Measurements from ENCODE around the gene BTG2.

BTG2 gene

GRCh38 chr1:203276408-203276807, 28.9 kb upstream of the BTG2 start:
- TF ChIP-seq CTCF (conservative IDR thresholded peaks at IDR 0.05; ENCODE audit: low read depth): no peak
- no peak overlapping the region for H3K27ac ChIP-seq
- CTCF ChIA-PET: interaction anchor here (0.7 to 4.9 kb wide), 6 partner anchors 8 to 66 kb away, joined by 3 to 42 read pairs (median 4); no protein-coding TSS in a partner anchor
- DNase-seq (ENCODE audit: low spot score): no peak
- POLR2A ChIA-PET (ENCODE audit: low non-redundant PET): no interaction called here

- ChIA-PET POLR2A (ENCODE audit: low non-redundant PET) (no interaction called here), CTCF (interaction anchor here (0.7 to 4.9 kb wide), 7 partner anchors 9 to 1808 kb away, joined by 3 to 42 read pairs (median 4); no protein-coding TSS in a partner anchor)
- peak overlapping the region; percentile 9; the same call in 1 of the 2 replicates for H3K27ac ChIP-seq
- no peak for TF ChIP-seq CTCF (conservative IDR thresholded peaks at IDR 0.05; ENCODE audit: low read depth)
- no peak for DNase-seq (ENCODE audit: low spot score)
Observed at GRCh38 chr1:203276916-203277545, 28.3 kb upstream of the BTG2 start.

GRCh38 chr1:203278082-203278884, 27.0 kb upstream of the BTG2 start:
- peak; percentile 44 for DNase-seq (ENCODE audit: low spot score)
- POLR2A ChIA-PET (ENCODE audit: low non-redundant PET): no interaction called here
- H3K27ac ChIP-seq: peak overlapping the region; percentile 79
- CTCF ChIA-PET: interaction anchor here (0.6 to 4.9 kb wide), 5 partner anchors 10 to 1809 kb away, joined by 3 to 42 read pairs (median 3); no protein-coding TSS in a partner anchor
- TF ChIP-seq CTCF (conservative IDR thresholded peaks at IDR 0.05; ENCODE audit: low read depth): no peak

GRCh38 chr1:203278885-203279406, 26.4 kb upstream of the BTG2 start:
- TF ChIP-seq CTCF (conservative IDR thresholded peaks at IDR 0.05; ENCODE audit: low read depth): no peak
- POLR2A ChIA-PET (ENCODE audit: low non-redundant PET): no interaction called here
- CTCF ChIA-PET: interaction anchor here (1.0 to 4.9 kb wide), 3 partner anchors 11 to 61 kb away, joined by 3 to 42 read pairs (median 3); no protein-coding TSS in a partner anchor

GRCh38 chr1:203280061-203280460, 25.3 kb upstream of the BTG2 start:
- no peak for DNase-seq (ENCODE audit: low spot score)
- no peak overlapping the region for H3K27ac ChIP-seq
- ChIA-PET CTCF (interaction anchor here (0.6 to 4.9 kb wide), 7 partner anchors 10 to 1188 kb away, joined by 3 to 42 read pairs (median 4); no protein-coding TSS in a partner anchor), POLR2A (ENCODE audit: low non-redundant PET) (interaction anchor here (1.4 kb wide), 1 partner anchor 27 kb away, joined by 6 read pairs; no protein-coding TSS in a partner anchor)
- no peak for TF ChIP-seq CTCF (conservative IDR thresholded peaks at IDR 0.05; ENCODE audit: low read depth)

More at GRCh38 chr1:203278885-203279406, 26.4 kb upstream of the BTG2 start:
- no peak for DNase-seq (ENCODE audit: low spot score)
- peak overlapping the region; percentile 79 for H3K27ac ChIP-seq

GRCh38 chr1:203281033-203281432, 24.3 kb upstream of the BTG2 start:
- peak; percentile 92 for DNase-seq (ENCODE audit: low spot score)
- TF ChIP-seq CTCF (conservative IDR thresholded peaks at IDR 0.05; ENCODE audit: low read depth): no peak; the same call in 1 of the 2 replicates
- H3K27ac ChIP-seq: peak overlapping the region; percentile 64
- ChIA-PET CTCF (interaction anchor here (0.6 to 4.2 kb wide), 11 partner anchors 8 to 59 kb away, joined by 3 to 23 read pairs (median 5); no protein-coding TSS in a partner anchor), POLR2A (ENCODE audit: low non-redundant PET) (interaction anchor here (1.4 kb wide), 1 partner anchor 26 kb away, joined by 6 read pairs; no protein-coding TSS in a partner anchor)

All from RWPE1 (cell line).